Activated CD4-positive, CD25-positive, alpha-beta regulatory T cell treated with anti-CD3 and anti-CD28 coated beads, Interleukin-2, amount 50 U/mL, for 24 hours (primary cell): ENCODE results near the gene ADGRV1.
A peak's percentile ranks its signal among the peaks of the same experiment; 100 is the strongest.
"Not testable (repeated sequence)": the region's sequence is repeated elsewhere in the genome, so short reads cannot be mapped to it uniquely, and the experiment has no call there.

Source experiments
- ATAC-seq, 2 donors: fragments of 150-1000 bp; cut with Tn5 transposase; one replicate each; pipeline ENCODE4 v1.10.0; 2021; ENCODE audit warnings: mild to moderate bottlenecking in 1 of 2, moderate library complexity in 1 of 2

ADGRV1 gene

DNA sequence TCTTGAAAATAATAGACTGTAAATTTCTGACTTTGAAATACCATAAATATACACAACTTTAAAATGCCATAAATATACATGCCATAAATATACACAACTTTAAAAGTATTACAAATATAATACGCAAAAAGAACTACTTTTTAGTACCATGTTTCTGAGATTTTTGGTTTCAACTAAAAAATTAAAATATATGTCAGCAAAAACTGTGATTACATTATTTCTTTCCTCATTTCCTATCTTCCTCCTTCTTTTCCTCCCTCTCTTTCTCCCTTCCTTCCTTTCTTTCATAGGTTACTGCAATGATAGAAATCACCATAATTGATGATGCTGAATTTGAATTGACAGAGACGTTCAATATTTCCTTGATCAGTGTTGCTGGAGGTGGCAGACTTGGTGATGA, 200.5 kb downstream of the ADGRV1 start:
- no peak for ATAC-seq

DNA sequence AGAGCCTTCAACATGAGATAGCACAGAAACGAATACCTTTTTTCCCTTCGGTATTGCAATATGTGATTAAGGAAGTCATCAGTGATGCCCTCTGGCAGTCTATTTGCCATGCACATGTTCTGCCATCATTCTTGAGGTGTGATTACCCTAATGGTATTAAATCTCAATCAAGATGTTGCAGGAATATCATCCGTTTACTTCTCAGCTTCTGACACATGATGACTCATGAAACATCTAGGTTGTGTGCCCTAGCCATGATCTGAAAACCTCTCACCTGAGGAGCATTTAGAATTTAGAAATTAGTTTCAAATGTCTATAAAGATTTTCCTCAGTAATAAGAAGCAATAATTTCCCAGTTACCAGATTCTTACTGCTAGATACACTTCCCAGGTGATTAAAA, 209.1 kb downstream of the ADGRV1 start:
- ATAC-seq: no peak

DNA sequence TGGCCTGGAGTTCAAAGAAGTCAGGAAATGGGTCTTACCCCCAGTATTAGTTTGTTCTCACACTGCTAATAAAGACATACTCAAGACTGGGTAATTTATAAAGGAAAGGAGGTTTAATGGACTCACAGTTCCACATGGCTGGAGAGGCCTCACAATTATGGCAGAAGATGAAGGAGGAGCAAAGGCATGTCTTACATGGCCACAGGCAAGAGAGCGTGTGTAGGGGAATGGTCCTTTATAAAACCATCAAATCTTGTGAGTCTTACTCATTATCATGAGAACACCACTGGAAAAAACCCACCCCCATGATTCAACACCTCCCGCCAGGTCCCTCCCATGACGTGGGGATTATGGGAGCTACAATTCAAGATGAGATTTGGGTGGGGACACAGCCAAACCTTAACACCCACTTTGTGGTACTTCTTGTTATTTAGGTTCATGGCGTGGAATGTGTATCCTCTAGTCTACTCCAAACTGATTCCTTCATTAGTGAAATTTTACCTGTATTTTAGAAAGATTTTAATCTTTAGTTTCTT, 211.5 kb downstream of the ADGRV1 start:
- ATAC-seq: not testable (repeated sequence)

DNA sequence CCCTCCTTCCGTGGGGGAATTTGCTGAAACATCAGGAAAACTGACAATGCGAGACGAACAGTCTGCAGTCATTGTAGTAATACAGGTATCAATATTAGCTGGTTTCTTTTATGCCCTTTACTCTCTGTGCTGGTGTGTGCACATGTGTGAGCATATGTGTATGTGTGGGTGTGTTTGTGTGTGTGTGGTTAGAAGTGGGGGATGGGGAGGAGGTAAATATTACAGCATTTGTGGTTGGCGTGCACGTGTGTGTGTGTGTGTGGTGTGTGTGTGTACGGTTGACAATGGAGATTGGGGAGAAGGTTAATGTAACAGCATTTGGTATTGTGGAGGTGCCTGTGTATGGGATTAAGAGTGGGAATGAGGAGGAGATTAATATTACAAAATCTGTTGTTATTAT, 219.4 kb downstream of the ADGRV1 start:
- ATAC-seq: no peak

DNA sequence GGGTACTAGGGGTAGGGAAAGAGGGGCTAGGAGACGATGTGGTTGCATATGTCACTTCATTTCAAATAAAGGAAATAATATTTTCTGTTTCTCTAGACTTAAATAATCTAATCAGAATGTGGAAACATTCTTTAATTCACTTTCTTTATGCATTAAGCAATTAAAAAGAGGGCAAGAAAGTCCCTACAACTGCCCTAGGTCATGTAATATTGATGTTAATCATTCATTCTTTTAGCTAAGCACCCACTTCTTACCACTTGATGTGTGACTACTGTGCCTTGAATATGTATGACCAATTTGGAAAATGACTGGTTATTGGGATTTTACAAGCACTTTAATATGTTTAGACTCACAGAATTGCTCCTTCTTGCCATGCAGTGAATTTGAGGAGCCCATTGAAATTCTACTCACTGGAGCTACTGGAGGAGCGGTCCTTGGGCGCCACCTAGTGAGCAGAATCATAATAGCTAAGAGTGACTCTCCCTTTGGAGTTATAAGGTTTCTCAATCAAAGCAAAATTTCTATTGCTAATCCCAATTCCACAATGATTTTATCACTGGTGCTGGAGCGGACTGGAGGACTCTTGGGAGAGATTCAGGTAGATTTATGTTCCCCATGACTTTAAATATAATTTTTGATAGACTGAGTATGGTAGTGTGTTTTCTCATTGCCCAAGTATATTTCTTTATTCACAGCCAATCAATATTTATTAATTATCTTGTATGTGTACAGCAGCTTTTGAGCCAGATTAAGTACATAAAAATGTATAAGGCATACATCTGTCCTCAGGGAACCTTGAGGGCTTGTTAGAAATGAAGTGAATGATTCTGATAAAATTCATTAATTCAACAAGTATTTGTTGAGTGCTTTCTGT, 225.1 kb downstream of the ADGRV1 start:
- ATAC-seq: peak; percentile 49 to 56

DNA sequence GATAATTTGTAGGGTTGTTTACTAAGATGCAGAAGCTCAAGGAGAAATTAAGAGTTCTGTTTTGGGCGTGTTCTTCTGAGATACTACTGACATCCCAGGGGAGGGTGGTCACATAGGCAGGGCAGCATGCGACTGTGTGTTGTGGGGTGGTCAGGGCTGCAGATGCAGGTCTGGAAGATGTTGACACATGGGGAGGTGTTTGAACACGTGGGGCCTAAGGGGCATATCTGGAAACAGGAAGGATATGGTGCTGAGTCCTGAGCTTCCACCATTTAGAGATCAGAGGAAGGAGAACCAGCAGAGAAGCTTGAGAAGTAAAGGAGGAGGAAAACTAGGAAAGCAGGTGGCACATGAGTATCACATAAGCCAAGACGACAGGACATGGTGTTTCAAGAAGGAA, 228.2 kb downstream of the ADGRV1 start:
- no peak for ATAC-seq

DNA sequence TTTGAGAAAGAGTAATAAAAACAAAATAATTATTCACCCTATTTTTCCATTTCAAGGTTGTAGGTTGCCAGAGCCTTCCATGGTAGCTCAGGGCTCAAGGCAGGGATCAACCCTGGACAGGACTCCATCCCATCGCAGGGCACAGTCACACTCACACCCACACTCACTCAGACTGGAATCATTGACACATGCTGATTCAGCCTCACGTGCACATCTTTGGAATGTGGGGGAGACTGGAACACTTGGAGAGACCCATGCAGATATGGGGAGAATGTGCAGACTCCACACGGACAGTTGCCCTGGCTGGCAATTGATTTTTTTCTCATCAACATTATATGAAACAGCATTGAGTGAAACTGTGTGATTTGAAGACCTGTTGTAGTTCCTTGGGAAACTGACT, 234.1 kb downstream of the ADGRV1 start:
- ATAC-seq: no peak

DNA sequence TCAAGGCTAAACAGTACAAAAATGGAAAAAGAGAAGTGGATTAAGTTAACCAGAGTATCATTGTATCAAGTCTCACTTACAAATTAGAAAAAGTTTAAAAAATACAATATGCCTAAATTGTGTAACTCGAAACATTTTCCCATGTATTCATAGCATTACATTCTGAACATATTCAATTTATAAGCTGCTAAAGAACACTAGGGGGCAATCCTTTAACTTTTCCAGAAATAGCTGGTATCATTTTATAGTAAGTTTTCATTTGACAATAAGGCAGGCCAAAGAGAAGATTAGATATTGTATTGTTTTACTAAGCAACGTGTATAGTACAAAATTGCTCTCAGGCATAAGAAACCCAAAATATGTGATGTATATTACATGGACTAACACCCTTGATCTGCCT, 234.6 kb downstream of the ADGRV1 start:
- ATAC-seq: no peak

DNA sequence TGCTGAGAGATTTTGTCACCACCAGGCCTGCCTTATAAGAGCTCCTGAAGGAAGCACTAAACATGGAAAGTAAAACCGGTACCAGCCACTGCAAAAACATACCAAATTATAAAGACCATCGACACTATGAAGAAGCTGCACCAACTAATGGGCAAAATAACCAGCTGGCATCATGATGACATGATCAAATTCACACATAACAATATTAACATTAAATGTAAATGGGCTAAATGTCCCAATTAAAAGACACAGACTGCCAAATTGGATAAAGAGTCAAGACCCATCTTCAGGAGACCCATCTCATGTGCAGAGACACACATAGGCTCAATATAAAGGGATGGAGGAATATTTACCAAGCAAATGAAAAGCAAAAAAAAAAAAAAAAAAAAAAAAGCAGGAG, 238.3 kb downstream of the ADGRV1 start:
- not testable (repeated sequence) for ATAC-seq

DNA sequence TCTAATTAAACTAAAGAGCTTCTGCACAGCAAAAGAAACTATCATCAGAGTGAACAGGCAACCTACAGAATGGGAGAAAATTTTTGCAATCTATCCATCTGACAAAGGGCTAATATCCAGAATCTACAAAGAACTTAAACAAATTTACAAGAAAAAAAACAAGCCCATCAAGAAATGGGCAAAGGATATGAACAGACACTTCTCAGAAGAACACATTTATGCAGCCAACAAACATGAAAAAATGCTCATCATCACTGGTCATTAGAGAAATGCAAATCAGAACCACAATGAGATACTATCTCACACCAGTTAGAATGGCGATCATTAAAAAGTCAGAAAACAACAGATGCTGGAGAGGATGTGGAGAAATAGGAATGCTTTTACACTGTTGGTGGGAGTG, 241.5 kb downstream of the ADGRV1 start:
- not testable (repeated sequence) for ATAC-seq

DNA sequence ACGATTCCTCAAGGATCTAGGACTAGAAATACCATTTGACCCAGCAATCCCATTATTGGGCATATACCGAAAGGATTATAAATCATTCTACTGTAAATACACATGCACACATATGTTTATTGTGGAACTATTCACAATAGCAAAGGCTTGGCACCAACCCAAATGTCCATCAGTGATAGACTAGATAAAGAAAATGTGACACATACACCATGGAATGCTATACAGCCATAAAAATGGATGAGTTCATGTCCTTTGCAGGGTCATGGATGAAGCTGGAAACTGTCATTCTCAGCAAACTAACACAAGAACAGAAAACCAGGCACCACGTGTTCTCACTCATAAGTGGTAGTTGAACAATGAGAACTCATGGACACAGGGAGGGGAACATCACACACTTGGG, 241.9 kb downstream of the ADGRV1 start:
- not testable (repeated sequence) for ATAC-seq

DNA sequence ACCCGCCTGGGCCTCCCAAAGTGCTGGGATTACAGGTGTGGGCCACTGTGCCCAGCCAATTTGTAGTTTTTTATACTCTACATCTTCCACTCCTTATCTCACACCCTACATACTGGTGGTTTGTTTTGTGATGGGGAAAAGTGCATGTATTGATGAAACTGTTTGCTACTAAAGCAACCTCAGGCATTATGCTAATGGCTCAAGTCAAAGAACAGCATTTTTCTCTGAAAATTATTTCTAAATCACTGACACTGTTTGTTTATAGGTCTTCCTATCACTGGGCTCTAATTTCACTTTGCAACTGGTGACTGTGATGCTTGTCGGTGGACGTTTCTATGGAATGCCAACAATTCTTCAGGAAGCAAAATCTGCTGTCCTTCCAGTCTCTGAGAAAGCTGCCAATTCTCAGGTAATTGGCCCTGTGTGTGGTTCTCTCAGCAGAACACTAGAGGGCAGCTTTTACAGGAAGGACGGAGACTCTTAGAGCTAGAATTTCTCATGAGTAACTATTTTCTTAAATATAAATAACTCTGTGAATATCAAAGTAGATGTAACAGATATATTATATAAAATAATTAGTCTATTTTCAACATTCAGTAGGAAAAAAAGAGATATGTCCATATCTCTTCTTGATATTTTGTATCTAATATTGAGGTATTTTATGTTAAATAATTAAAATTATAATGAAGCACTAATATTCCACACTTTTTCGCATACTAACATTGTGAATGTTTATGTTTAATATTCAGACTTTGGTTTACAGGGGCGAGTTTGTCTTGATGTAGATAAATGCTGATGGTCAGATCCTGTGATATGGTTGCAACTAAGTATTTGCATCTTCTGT, 244.1 kb downstream of the ADGRV1 start:
- ATAC-seq: no peak

DNA sequence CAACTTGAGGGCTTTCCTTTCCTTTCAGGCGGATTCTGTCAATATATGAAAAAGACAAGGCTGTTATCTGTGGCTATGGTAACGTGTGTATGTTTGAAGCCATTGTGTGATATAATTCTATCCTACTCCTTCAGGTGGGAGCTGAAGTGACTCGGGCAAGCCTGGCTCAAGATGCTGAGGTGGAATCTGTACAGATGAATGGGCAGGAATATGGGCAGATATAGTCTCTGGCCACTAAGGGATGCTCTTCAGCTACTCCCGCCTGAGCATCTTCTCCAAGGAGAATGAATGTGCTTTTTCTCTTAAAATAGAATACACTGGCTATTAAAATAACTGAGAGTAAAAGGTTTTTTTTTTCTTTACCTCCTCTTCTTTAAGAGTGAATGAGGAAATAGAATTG, 244.8 kb downstream of the ADGRV1 start:
- ATAC-seq: no peak

DNA sequence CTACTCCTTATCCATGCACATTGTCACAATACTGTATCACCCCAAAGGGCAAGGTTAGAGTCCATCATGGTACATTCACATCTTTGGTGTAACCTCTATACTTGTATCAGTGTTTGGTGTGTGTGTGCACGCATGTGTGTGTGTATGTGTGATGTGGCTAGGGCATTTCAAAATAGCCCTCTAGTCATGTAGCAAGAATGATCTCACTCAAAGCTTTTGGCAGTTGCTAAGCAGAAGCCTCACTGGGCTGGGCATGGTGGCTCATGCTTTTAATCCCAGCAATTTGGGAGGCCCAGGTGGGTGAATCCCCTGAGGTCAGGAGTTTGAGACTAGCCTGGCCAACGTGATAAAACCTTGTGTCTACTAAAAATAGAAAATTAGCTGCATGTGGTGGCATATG, 245.3 kb downstream of the ADGRV1 start:
- no peak for ATAC-seq

DNA sequence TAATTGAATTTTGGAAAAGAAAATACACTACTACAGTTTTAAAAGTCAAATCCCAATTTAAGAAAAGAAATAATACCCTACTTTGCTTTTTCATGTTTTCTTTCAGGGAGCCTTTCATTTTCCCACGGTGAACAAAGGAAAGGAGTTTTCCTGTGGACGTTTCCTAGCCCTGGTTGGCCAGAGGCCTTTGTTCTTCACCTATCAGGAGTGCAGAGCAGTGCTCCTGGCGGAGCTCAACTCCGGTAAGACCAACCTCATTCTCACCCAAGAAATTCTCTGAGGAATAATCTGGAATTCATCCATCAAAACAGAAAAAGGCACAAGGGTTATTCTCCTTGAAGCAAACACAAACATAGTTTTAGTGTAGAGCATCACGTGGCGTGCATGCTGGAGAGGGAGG, 248.9 kb downstream of the ADGRV1 start:
- no peak for ATAC-seq

DNA sequence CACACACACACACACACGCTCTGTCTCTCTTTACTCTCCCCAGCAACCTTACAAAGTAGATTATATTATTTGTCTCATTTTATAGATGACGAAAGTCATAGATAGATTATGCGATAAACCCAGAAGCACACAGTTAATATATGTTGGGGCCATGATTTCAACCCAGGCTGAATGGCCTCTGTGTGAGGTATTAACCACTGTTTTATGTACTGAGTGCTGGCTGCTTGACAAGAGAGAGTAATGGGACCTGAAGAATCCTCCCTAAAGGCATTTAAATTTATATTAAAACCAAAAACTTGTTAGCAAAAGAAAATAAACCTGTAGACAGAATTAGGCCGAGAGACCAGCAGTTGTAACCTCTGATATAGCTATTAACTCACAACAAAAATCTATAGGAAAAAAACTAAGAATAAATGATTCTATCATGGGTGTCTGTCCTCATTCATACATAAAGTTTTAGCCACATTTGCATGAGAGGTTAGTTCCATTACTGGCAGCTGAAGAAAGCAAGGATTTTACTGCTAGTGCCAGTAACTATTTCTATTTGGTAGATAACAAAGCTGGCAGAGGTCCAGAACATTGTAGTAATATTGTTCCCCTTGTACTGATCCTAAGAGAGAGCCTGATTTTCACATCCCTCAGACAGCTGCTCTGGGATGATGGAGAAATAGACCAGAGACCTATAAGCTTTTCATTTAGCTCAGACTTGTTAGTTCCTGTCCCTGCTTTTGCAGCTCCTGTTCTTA, 250.9 kb downstream of the ADGRV1 start:
- ATAC-seq: no peak

DNA sequence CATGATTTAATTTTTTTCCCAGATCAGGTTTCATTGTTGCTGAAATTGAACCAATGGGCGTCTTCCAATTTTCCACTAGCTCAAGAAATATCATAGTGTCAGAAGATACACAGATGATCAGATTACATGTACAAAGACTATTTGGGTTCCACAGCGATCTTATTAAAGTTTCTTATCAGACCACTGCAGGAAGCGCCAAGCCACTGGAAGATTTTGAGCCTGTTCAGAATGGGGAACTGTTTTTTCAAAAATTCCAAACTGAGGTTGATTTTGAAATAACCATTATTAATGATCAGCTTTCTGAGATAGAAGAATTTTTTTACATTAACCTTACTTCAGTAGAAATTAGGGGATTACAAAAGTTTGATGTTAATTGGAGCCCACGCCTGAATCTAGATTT, 251.6 kb downstream of the ADGRV1 start:
- no peak for ATAC-seq

DNA sequence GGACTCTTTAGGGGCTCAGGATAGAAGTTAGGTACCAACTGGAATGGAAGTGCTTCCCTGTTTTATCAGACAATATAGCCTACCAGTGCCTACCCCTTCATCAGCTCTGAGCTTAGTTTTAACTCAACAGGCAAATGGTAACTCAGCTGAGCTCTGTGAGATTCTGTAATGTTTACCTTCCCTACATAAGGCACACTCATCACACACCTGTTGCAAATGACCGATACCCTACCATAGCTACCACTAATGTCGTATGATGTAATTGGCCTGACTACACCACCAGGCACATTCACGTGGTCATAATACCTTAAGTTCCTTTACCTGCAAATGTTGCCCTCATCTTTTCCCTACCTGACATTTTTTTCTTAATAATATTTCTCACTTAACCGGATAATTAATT, 254.8 kb downstream of the ADGRV1 start:
- no peak for ATAC-seq

DNA sequence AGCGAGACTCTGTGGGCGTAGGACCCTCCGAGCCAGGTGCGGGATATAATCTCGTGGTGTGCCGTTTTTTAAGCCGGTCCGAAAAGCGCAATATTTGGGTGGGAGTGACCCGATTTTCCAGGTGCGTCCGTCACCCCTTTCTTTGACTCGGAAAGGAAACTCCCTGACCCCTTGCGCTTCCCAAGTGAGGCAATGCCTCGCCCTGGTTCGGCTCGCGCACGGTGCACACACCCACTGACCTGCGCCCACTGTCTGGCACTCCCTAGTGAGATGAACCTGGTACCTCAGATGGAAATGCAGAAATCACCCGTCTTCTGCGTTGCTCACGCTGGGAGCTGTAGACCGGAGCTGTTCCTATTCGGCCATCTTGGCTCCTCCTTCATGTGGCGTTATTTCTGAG, 263.5 kb downstream of the ADGRV1 start:
- not testable (repeated sequence) for ATAC-seq

DNA sequence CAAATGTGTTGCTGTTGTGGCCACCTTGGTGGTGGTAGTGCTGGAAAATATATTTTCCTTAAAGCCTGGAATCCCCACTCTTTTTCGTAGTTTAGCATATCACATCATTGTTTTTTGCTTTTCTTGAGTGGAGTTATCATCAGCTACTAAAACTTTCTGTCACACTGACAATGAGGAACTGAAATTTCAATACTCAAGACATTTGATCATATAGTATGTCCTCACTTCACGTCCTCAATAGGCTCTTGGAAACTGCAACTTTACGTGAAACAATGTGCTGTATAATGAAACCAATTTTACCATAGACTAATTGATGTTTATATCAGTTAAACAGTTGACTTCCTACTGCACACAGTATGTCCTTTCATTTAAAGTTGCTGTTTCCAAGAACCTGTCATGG, 265.8 kb downstream of the ADGRV1 start:
- no peak for ATAC-seq

DNA sequence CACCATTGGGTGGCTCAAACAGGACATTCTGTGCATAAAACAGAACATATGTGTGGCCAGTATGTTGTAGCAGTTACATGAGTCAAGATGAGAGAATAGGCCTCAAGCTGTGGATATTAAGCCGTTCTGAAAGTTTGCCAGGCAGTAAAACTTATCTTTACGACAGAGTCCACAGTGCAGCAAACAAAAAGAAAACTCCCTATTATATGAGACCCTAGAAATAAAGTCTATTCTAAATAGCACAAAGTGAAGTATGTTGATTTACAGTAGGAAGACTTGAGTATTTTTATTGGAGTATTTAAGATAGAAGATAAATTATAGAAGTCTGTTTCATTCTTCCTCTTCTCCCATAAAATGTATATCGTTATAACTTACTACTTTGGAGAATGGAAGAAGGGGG, 271.5 kb downstream of the ADGRV1 start:
- ATAC-seq: no peak

DNA sequence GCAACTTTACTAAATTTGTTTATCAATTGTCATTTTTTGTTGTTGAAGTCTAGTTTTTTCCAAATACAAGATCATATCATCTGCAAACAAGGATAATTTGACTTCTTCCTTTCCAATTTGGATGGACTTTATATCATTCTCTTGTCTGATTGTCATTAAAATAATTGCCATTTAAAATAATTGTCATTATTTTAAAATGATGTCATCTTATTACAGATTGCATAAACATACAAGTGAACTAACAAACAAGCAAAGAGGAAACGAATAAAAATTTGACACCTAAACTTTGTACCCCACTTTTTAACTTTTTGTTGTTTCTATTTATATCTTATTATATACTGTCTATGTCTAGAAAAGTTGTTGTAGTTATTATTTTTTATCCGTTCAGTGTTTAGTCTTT, 275.2 kb downstream of the ADGRV1 start:
- ATAC-seq: no peak

DNA sequence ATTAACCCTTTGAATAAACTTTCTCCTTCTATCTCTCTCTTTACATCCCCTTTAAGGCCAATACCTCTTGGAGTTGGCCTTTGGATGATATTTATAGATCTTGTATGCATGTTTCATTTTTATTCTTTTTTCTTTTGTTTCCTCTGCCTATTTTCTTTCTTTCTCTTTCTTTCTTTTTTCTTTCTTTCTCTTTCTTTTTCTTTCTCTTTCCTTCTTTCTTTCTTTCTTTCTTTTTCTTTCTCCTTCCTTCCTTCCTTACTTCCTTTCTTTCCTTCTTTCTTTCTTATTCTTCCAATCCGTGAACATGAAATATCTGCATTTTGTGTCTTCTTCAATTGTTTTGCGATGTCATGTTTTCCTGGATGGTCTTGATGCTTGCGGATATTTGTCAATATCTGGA, 276.1 kb downstream of the ADGRV1 start:
- ATAC-seq: no peak
